GM12864 (cell line): ENCODE measurements around the gene CAP2.

ENCODE experiments used
- DNase-seq: peaks from one replicate; pipeline ENCODE4 v3.0.0-alpha.2; 2011; ENCODE audit warnings: low read depth
- H3K4me3 ChIP-seq: 2 replicates; pipeline ENCODE4 v1.5.1; 2011; ENCODE audit warnings: mild to moderate bottlenecking, low read depth, low read length, control low read depth
- CTCF ChIP-seq: IDR thresholded peaks from 2 replicates; pipeline ENCODE4 v1.5.1; 2011; ENCODE audit warnings: low read depth, mild to moderate bottlenecking, moderate library complexity, low read length, control low read depth, inconsistent platforms; ENCODE audit errors: missing control alignments

Gene CAP2

GRCh38 chr6:17505767-17506280, 112.4 kb downstream of the CAP2 start:
- TF ChIP-seq CTCF: no peak
- no peak overlapping the region for H3K4me3 ChIP-seq
- DNase-seq: no peak

GRCh38 chr6:17506531-17506930, 113.1 kb downstream of the CAP2 start:
- no peak overlapping the region for H3K4me3 ChIP-seq
- no peak for DNase-seq
- TF ChIP-seq CTCF: no peak

- H3K4me3 ChIP-seq: no peak overlapping the region
- no peak for TF ChIP-seq CTCF
- DNase-seq: no peak
These were observed 113.6 kb downstream of the CAP2 start for GRCh38 chr6:17506962-17507361.

- no peak for TF ChIP-seq CTCF
- H3K4me3 ChIP-seq: no peak overlapping the region
- no peak for DNase-seq
These were observed 117.7 kb downstream of the CAP2 start for GRCh38 chr6:17511084-17511483.

GRCh38 chr6:17511580-17511979, 118.2 kb downstream of the CAP2 start:
- DNase-seq: no peak
- no peak overlapping the region for H3K4me3 ChIP-seq
- no peak for TF ChIP-seq CTCF

- no peak for TF ChIP-seq CTCF
- no peak for DNase-seq
- no peak overlapping the region for H3K4me3 ChIP-seq
These were observed 125.7 kb downstream of the CAP2 start for GRCh38 chr6:17519120-17519519.

- H3K4me3 ChIP-seq: no peak overlapping the region
- no peak for DNase-seq
- no peak for TF ChIP-seq CTCF
These were observed 132.2 kb downstream of the CAP2 start for GRCh38 chr6:17525637-17526036.
